Rectal smooth muscle tissue (tissue), 1 donor: ENCODE results near the gene TBX2.
A peak's percentile ranks its signal among the peaks of the same experiment; 100 is the strongest.
"Not testable (repeated sequence)": the region's sequence is repeated elsewhere in the genome, so short reads cannot be mapped to it uniquely, and the experiment has no call there.

Experiments
- H3K27ac ChIP-seq: one replicate; pipeline ENCODE4 v1.7.0; 2013; ENCODE audit warnings: low read depth, low read length, inconsistent platforms
- H3K27me3 ChIP-seq: one replicate; pipeline ENCODE4 v1.7.0; 2013; ENCODE audit warnings: low read length; ENCODE audit not compliant: control insufficient read depth, insufficient read depth
- H3K36me3 ChIP-seq: one replicate; pipeline ENCODE4 v1.7.0; 2013; ENCODE audit warnings: low read length; ENCODE audit not compliant: control insufficient read depth, insufficient read depth
- H3K4me1 ChIP-seq: one replicate; pipeline ENCODE4 v1.7.0; 2013; ENCODE audit warnings: low read length; ENCODE audit not compliant: control insufficient read depth, insufficient read depth
- H3K4me3 ChIP-seq: one replicate; pipeline ENCODE4 v1.7.0; 2013; ENCODE audit warnings: low read length
- H3K9ac ChIP-seq: one replicate; pipeline ENCODE4 v1.7.0; 2013; ENCODE audit warnings: low read length

The TBX2 gene

GRCh38 chr17:61444831-61445230 lies 45.2 kb downstream of the TBX2 start:
- Histone ChIP-seq H3K9ac (no peak overlapping the region), H3K4me3 (no peak overlapping the region), H3K36me3 (no peaks in the 10 kb centered on the region), H3K27ac (no peak overlapping the region), H3K27me3 (peaks cover 16% of the 10 kb centered on the region), H3K4me1 (no peaks in the 10 kb centered on the region)

- H3K9ac ChIP-seq, result no peak overlapping the region
- no peaks in the 10 kb centered on the region for H3K4me1 ChIP-seq
- no peak overlapping the region for H3K27ac ChIP-seq
- H3K27me3 ChIP-seq, result peaks cover 29% of the 10 kb centered on the region
- H3K4me3 ChIP-seq, result no peak overlapping the region
- H3K36me3 ChIP-seq, result no peaks in the 10 kb centered on the region
Measured at GRCh38 chr17:61447358-61447757, 47.7 kb downstream of the TBX2 start.

- Histone ChIP-seq H3K36me3 (no peaks in the 10 kb centered on the region), H3K27ac (no peak overlapping the region), H3K9ac (no peak overlapping the region), H3K4me1 (no peaks in the 10 kb centered on the region), H3K27me3 (peaks cover 30% of the 10 kb centered on the region), H3K4me3 (no peak overlapping the region)
Measured at GRCh38 chr17:61448042-61448441, 48.4 kb downstream of the TBX2 start.

GRCh38 chr17:61449140-61449539 lies 49.5 kb downstream of the TBX2 start:
- H3K36me3 ChIP-seq, H3K4me1 ChIP-seq, H3K4me3 ChIP-seq, H3K9ac ChIP-seq, H3K27ac ChIP-seq: not testable (repeated sequence)
- H3K27me3 ChIP-seq, result peaks cover 29% of the 10 kb centered on the region

GRCh38 chr17:61449707-61450640 lies 50.3 kb downstream of the TBX2 start:
- Histone ChIP-seq H3K4me1 (no peaks in the 10 kb centered on the region), H3K27ac (no peak overlapping the region), H3K36me3 (no peaks in the 10 kb centered on the region), H3K27me3 (peaks cover 27% of the 10 kb centered on the region), H3K9ac (no peak overlapping the region), H3K4me3 (no peak overlapping the region)

- no peaks in the 10 kb centered on the region for H3K4me1 ChIP-seq
- no peak overlapping the region for H3K9ac ChIP-seq
- no peaks in the 10 kb centered on the region for H3K36me3 ChIP-seq
- peaks cover 36% of the 10 kb centered on the region for H3K27me3 ChIP-seq
- no peak overlapping the region for H3K4me3 ChIP-seq
- H3K27ac ChIP-seq, result no peak overlapping the region
Measured at GRCh38 chr17:61450641-61451537, 51.2 kb downstream of the TBX2 start.

- no peaks in the 10 kb centered on the region for H3K4me1 ChIP-seq
- peaks cover 44% of the 10 kb centered on the region for H3K27me3 ChIP-seq
- H3K36me3 ChIP-seq, result no peaks in the 10 kb centered on the region
- peak overlapping the region; percentile 29 for H3K4me3 ChIP-seq
- no peak overlapping the region for H3K27ac ChIP-seq
- no peak overlapping the region for H3K9ac ChIP-seq
Measured at GRCh38 chr17:61451538-61452300, 52.1 kb downstream of the TBX2 start.

- H3K4me3 ChIP-seq, result peak within 1 kb of the TSS; percentile 29
- peaks cover 42% of the 10 kb centered on the region for H3K27me3 ChIP-seq
- H3K9ac ChIP-seq, result no peak within 1 kb of the TSS
- no peaks in the 10 kb centered on the region for H3K36me3 ChIP-seq
- no peak within 1 kb of the TSS for H3K27ac ChIP-seq
- H3K4me1 ChIP-seq, result no peaks in the 10 kb centered on the region
Measured at GRCh38 chr17:61452301-61453290, 53.0 kb downstream of the TBX2 start, which contains the start of gene TBX4. Gene TBX4 (plus strand): TSS chr17:61452422. CDS start chr17:61456491, 4,069 bp downstream.

- H3K27me3 ChIP-seq, result peaks cover 44% of the 10 kb centered on the region
- no peak overlapping the region for H3K27ac ChIP-seq
- no peak overlapping the region for H3K4me3 ChIP-seq
- no peaks in the 10 kb centered on the region for H3K4me1 ChIP-seq
- H3K36me3 ChIP-seq, result no peaks in the 10 kb centered on the region
- H3K9ac ChIP-seq, result no peak overlapping the region
Measured at GRCh38 chr17:61453566-61454380, 54.1 kb downstream of the TBX2 start.

GRCh38 chr17:61454381-61455323 lies 55.0 kb downstream of the TBX2 start:
- H3K36me3 ChIP-seq, result no peaks in the 10 kb centered on the region
- H3K27me3 ChIP-seq, result peaks cover 44% of the 10 kb centered on the region
- no peak overlapping the region for H3K27ac ChIP-seq
- no peak overlapping the region for H3K4me3 ChIP-seq
- H3K4me1 ChIP-seq, result no peaks in the 10 kb centered on the region
- no peak overlapping the region for H3K9ac ChIP-seq
